D341Med (cell line): ENCODE results near the gene LSM14B.

Experiments
- DNase-seq: peaks from one replicate; pipeline ENCODE4 v3.0.0; 2012; ENCODE audit warnings: low spot score

Gene LSM14B

DNA sequence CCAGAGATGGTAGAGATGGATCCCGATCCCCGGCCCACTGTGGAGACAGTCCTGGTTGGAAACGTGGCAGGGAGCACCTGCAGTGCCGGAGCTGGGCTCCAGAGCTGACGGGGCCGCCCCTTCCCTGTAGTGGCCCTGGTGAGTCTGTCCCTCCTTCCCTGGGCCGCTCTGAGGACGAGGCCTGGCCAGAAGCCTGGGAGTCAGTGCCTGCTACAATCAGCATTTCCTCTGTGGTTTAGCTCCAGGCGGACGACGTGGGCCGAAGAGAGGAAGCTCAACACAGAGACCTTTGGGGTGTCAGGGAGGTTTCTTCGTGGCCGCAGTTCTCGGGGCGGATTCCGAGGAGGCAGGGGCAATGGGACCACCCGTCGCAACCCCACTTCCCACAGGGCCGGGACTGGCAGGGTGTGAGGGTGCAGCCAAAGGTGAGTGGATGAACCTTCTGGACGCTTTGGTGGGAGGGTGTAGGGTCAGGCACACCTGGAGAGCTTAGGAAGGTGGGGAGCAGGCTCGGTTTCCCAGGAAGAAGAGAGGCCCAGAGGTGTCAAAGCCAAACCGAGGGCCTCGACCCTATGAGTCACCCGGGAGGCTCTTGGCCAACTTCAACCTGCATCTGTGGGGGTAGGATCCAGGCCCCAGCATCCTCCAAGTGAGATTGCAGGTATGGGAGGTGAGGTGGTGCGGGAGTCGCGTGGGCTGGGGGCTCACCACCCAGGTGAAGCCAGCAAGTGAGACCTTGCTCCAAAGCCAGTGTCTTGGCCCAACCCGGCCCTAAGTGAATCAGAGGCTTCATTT, 11.0 kb downstream of the LSM14B start:
- no peak for DNase-seq

GRCh38 chr20:62133864-62134263, 11.6 kb downstream of the LSM14B start:
- peak; percentile 59 for DNase-seq

DNA sequence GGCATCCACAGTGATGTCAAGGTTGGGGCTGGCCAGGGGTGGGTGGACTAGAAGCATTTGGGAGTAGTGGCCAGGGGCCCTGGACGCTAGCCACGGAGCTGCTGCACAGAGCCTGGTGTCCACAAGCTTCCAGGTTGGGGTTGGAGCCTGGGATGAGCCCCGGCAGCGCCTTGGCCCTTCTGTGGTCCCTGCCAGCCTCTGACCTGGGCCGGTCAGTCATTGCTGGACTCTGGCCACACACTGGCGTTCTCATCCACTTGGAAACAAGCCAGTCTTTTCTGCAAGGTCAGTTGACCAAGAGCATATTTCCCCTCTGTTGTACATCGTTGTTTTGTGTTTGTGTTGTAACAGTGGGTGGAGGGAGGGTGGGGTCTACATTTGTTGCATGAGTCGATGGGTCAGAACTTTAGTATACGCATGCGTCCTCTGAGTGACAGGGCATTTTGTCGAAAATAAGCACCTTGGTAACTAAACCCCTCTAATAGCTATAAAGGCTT, 12.5 kb downstream of the LSM14B start:
- DNase-seq: no peak

DNA sequence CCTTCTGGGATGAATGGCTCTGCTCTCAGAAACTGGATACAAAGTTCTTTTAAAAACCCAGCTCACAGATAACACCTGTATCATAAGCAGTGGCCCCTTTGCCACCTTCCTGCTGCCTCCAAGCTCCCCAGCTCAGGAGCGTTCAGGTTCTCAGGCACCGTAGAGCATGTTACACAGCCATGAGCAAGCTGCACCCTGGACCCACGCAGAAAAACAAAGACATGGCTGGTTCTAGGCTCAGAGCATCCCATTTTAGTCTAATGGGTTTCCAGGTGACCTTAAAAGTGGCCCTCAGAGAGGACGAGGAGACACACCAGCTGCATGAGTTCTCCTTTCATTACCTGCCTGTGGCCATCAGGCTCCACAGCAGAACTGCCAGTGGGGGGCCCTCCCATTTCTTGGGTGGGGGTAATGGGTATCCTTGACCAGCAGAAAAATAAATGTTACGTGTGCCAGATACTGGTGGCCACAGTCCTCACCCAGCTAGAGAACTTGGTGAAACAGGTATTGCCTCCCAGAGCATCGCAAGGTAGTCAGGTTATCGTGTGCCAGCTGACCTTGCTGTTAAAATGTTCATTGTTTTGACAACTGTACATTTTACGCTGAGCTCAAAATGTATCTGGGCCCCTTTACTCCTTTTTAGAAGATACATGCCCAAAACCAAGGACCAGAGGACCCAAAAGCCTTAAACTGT, 13.4 kb downstream of the LSM14B start:
- no peak for DNase-seq

- DNase-seq: peak; percentile 78
Measured at GRCh38 chr20:62136283-62137091, 14.2 kb downstream of the LSM14B start.

- no peak for DNase-seq
Measured at GRCh38 chr20:62137092-62137384, 14.8 kb downstream of the LSM14B start.

GRCh38 chr20:62137478-62138203, 15.4 kb downstream of the LSM14B start:
- DNase-seq: no peak

- no peak for DNase-seq
Measured at GRCh38 chr20:62138204-62138543, 15.9 kb downstream of the LSM14B start.

- DNase-seq: no peak
Measured at GRCh38 chr20:62138912-62139311, 16.6 kb downstream of the LSM14B start.

DNA sequence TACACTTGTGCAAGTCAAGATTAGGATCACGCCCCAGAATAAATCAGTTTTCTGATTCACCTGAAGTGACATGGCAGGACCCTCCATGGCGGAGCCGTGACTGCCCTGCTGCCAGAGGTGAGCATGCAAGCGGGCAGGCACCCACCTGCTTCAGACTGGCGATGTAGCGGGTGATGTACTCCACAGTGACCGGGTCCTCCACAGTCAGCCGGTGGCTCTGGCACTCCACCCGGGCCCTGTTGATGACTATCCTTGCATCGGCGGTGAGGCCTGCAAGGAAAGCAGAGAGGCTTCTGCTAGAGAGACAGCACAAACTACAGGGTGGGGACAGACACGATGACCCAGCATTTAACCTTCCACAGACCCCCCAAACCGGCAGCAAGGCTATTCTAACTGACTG, 17.4 kb downstream of the LSM14B start:
- no peak for DNase-seq

GRCh38 chr20:62141043-62141396, 18.7 kb downstream of the LSM14B start:
- DNase-seq: no peak

GRCh38 chr20:62141397-62142251, 19.3 kb downstream of the LSM14B start:
- DNase-seq: peak; percentile 59

DNA sequence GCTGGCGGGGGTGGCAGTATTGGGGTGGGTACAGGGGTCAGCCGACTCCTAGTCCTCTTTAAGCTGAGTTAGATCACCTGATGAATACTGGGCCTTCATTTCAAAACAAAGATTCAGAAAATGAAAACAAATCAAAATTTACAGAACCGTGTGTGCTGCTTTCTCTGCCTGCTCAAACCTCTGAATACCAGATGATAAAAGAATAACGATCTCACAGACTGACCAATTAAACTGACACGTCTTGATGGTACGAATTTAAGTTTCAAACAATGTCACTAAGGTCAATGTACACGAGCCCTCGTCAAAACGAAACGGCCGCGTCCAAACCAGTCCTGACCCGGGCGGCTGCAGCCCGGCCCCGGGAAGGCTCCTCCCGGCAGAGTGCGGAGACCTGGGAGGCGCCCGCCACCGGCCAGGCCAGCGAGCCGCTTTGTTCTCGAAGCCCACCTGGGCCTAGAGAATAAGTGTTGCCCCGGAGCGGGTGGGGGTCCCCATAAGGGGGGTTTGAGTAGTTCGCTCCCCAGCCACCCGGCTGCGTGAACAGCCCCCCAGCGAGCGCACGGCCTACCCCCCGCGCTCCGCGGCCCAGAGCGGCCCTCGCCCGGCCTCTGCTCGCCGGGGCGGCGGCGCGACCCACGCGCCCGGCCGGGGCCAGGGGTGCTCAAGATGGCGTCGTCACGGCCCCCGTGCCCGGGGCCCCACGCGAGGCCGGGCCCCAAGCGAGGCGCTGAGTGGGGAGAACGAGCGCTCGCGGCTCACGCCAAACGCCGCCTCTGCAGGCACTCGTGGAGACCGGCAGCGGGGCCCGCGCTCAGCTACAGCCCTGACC, 20.2 kb downstream of the LSM14B start:
- peak; percentile 68 for DNase-seq

- peak; percentile 96 for DNase-seq
Measured at GRCh38 chr20:62143081-62143956, 21.0 kb downstream of the LSM14B start, which contains the start of the genes PSMA7 and SS18L1. PSMA7 (minus strand) TSS chr20:62143394; CDS start chr20:62143303, 91 bp downstream. SS18L1 (plus strand) TSS chr20:62143769; CDS start chr20:62143821, 52 bp downstream.

- peak; percentile 85 for DNase-seq
Measured at GRCh38 chr20:62143957-62144825, 21.9 kb downstream of the LSM14B start.

GRCh38 chr20:62145688-62146018, 23.4 kb downstream of the LSM14B start:
- DNase-seq: no peak

- no peak for DNase-seq
Measured at GRCh38 chr20:62146019-62146755, 23.9 kb downstream of the LSM14B start.

DNA sequence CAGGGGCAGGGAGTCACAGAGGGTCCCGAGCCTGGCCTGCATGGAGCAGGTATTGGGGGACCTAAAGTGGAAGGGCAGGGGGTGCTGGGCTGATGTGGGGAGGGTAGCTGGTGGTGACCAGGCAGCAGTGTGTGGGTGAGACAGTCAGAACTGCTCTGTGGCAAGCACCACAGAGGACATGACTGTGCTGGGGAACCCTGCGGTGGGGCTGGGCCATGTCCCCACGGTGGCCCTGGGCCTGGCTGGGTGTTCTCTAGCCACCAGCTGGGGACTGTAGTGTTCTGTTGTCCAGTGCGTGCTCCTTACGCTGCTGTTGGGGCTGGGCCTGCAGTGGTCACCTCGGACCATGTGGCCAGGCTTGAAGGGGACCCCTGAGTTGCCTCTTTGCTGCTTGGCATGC, 24.9 kb downstream of the LSM14B start:
- DNase-seq: no peak
